ENCODE results near the gene CFAP119. TPM values are rescaled to one million over a fixed set of nuclear protein-coding genes. Genes with fewer than 3 reads are reported as not detected.

CFAP119 gene
- total and polyA plus RNA-seq, 2 of the 8 experiments (the other 6 are each of a cell fraction or from before 2014, with no cell fraction given): 5.6 to 6.0 TPM

DNA sequence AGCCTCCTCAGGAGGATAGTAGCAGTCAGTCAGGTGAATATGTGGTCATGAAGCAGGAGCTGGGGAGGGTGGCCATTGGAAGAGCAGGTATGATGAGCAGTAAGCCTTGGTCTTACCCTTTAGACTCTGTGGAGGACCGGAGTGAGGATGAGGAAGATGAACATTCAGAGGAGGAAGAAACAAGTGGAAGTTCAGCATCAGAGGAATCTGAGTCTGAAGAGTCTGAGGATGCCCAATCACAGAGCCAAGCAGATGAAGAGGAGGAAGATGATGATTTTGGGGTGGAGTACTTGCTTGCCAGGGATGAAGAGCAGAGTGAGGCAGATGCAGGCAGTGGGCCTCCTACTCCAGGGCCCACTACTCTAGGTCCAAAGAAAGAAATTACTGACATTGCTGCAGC, 50.1 kb downstream of the CFAP119 start:
- Histone ChIP-seq H2AFZ (ENCODE audit: low read length) (no peak overlapping the region), H3K23ac (ENCODE audit: insufficient read length) (no peak overlapping the region), H4K91ac (replicated peaks; ENCODE audit: insufficient read length, low read length) (no peak overlapping the region), H3K9ac (replicated peaks in 1 of 4; ENCODE audit: extremely low read depth in 1 of 4, low read depth in 3 of 4, low read length in 3 of 4) (no peak overlapping the region), H2BK120ac (replicated peaks; ENCODE audit: low read depth, low read length) (no peak overlapping the region), H4K8ac (ENCODE audit: extremely low read depth, insufficient read depth, low read length) (no peak overlapping the region), H2BK12ac (ENCODE audit: low read depth, low read length) (no peak overlapping the region), H3K18ac (ENCODE audit: extremely low read depth, low read length) (no peak overlapping the region), H3K23me2 (ENCODE audit: low read depth, low read length) (no peaks in the 10 kb centered on the region), H3K27me3 (replicated peaks in 1 of 4; ENCODE audit: control insufficient read depth in 3 of 4, extremely low read depth in 1 of 4, insufficient read depth in 3 of 4, low read length in 3 of 4) (no peaks in the 10 kb centered on the region), H2BK20ac (ENCODE audit: low read length) (no peak overlapping the region), H2BK15ac (ENCODE audit: low read length) (no peak overlapping the region), H3K4me3 (ENCODE audit: extremely low read depth in 1 of 4, insufficient read depth in 2 of 4, low read depth in 3 of 4, low read length in 4 of 4) (no peak overlapping the region), H2AK5ac (ENCODE audit: low read depth, low read length) (no peak overlapping the region), H3K36me3 (ENCODE audit: control insufficient read depth in 2 of 4, insufficient read depth in 4 of 4, low read length in 3 of 4) (peaks cover 57 to 88% (median 82%) of the 10 kb centered on the region in 4 experiments), H3K14ac (ENCODE audit: insufficient read length) (no peak overlapping the region), H3K79me1 (ENCODE audit: low read depth, low read length) (0 out of 2 replicates have a peak, but pooled peaks cover 3% of the 10 kb centered on the region), H4K5ac (ENCODE audit: insufficient read length, low read depth, low read length) (no peak overlapping the region), H2BK5ac (ENCODE audit: low read depth, low read length) (no peak overlapping the region), H3K4me1 (replicated peaks in 1 of 4; ENCODE audit: control insufficient read depth in 3 of 4, insufficient read depth in 4 of 4, low read length in 3 of 4) (no peaks in the 10 kb centered on the region), H3K79me2 (ENCODE audit: control insufficient read depth in 1 of 2, insufficient read depth in 2 of 2, low read length in 2 of 2) (no peaks in the 10 kb centered on the region), H3K56ac (replicated peaks; ENCODE audit: insufficient read length, low read depth, low read length) (no peak overlapping the region), H3K27ac (ENCODE audit: low read depth, low read length) (no peak overlapping the region), H3K4ac (replicated peaks; ENCODE audit: insufficient read length, low read depth, low read length) (no peak overlapping the region), H4K20me1 (replicated peaks in 1 of 2; ENCODE audit: control insufficient read depth in 1 of 2, insufficient read depth in 2 of 2, low read length in 2 of 2) (peaks cover 13 to 23% of the 10 kb centered on the region in 2 experiments), H3K9me3 (ENCODE audit: insufficient read depth in 2 of 2, low read depth in 1 of 2, low read length in 1 of 2) (no peaks in the 10 kb centered on the region), H3K4me2 (ENCODE audit: insufficient read depth in 1 of 2, low read depth in 2 of 2, low read length in 2 of 2) (no peak overlapping the region)
- ChIA-PET CTCF (ENCODE audit: partially characterized antibody) (interaction anchor here (0.9 kb wide), 1 partner anchor 134 kb away, joined by 3 read pairs; no protein-coding TSS in a partner anchor), POLR2A (ENCODE audit: partially characterized antibody) (interaction anchor here (0.7 to 12.1 kb wide), 14 partner anchors 11 to 63 kb away, joined by 3 to 80 read pairs (median 4); partner anchors contain the start of genes PHKG2 and SRCAP)
- WGBS, 2 experiments (ENCODE audit: extremely low coverage in 1 of 2, insufficient coverage in 1 of 2, insufficient read length in 1 of 2, insufficient replicate concordance in 2 of 2, low coverage in 1 of 2, low lambda C conversion rate in 2 of 2, missing lambda C conversion rate in 1 of 2): 92% methylated on average over 1 of the region's 1 CpG; no CpG with 5 or more reads in 1 of the 2 experiments
- FAIRE-seq (no peak), DNase-seq (ENCODE audit: low read depth in 1 of 2, low spot score in 2 of 2) (no peak)
- TF ChIP-seq NRF1 (IDR thresholded peaks at IDR 0.05; ENCODE audit: low read depth, low read length) (no peak), CTBP2 (IDR thresholded peaks at IDR 0.05; ENCODE audit: borderline replicate concordance, insufficient read depth, insufficient read length, low read length) (no peak)

All from H1 (cell line).